Uterus (tissue), 4 donors: Measurements from ENCODE around the gene CCDC170. TPM values are rescaled to one million over a fixed set of nuclear protein-coding genes. Genes with fewer than 3 reads are reported as not detected.
A peak's percentile ranks its signal among the peaks of the same experiment; 100 is the strongest.

ENCODE experiments used
- DNase-seq, 2 donors: peaks; one replicate each; pipeline ENCODE4 v3.0.0-alpha.2; 2019 to 2020
- H3K27ac ChIP-seq, 2 donors: fragments of 200-600 bp; sonication (generic); 1 replicate in 1 of 2; 2 replicates in 1 of 2; pipeline ENCODE4 v1.5.1; 2016 to 2018
- H3K27me3 ChIP-seq, 2 donors: fragments of 200-600 bp; sonication (generic); one replicate each; pipeline ENCODE4 v1.5.1; 2018 to 2019; ENCODE audit warnings: control low read depth in 1 of 2
- H3K36me3 ChIP-seq, 2 donors: fragments of 200-600 bp; sonication (generic); one replicate each; pipeline ENCODE4 v1.5.1; 2019; ENCODE audit warnings: control low read depth in 1 of 2
- H3K4me1 ChIP-seq, 2 donors: fragments of 200-600 bp; sonication (generic); one replicate each; pipeline ENCODE4 v1.5.1; 2018 to 2019; ENCODE audit warnings: control low read depth in 1 of 2
- H3K4me3 ChIP-seq, 2 donors: fragments of 200-600 bp; sonication (generic); 1 replicate in 1 of 2; 2 replicates in 1 of 2; pipeline ENCODE4 v1.5.1; 2018 to 2019; ENCODE audit warnings: mild to moderate bottlenecking in 1 of 2
- H3K9me3 ChIP-seq, 2 donors: fragments of 200-600 bp; sonication (generic); one replicate each; pipeline ENCODE4 v1.5.1; 2019; ENCODE audit warnings: control low read depth in 1 of 2
- POLR2A ChIP-seq, 2 donors: fragments of 450-650 bp; IDR thresholded peaks; one replicate each; pipeline ENCODE4 v1.6.1; 2016; ENCODE audit warnings: antibody characterized with exemption in 2 of 2, mild to moderate bottlenecking in 1 of 2, moderate library complexity in 1 of 2
- intact Hi-C: fragments of 100-400 bp; cut with DNase I; formaldehyde crosslinking; loops from one replicate; pipeline ENCODE4 v1.15.1; 2023; ENCODE audit warnings: low total_unique reads
- small RNA-seq: library from RNA; depleted of rRNA; stranded (forward); fragments of <200 nt; gene quantifications from one replicate; pipeline ENCODE3, GENCODE V24; 2016
- total RNA-seq, 4 donors: library from RNA; depleted of rRNA in 3 of 4; stranded (reverse); fragments of >200 nt in 3 of 4; gene quantifications; one replicate each; pipeline versions ENCODE4 v1.1.0 to v1.2.4, GENCODE V29; 2014 to 2023
- TF ChIP-seq, protein P1 (sequence below), 4 experiments: fragments of 200-600 bp in 2 of 4; fragments of 450-650 bp in 2 of 4; sonication (generic) in 2 of 4; IDR thresholded peaks; one replicate each; pipeline ENCODE4 v1.5.1; 2016 to 2019; ENCODE audit warnings: antibody characterized with exemption in 4 of 4, mild to moderate bottlenecking in 2 of 4, moderate library complexity in 1 of 4
- donor health status: DM: yes; HTN: yes; CAD: no.

The CCDC170 gene
- total RNA-seq, 4 donors from 2014 or later: 0.29 to 14.2 (median 4.1) TPM

GRCh38 chr6:151664390-151664789, 170.6 kb downstream of the CCDC170 start:
- TF ChIP-seq POLR2A (IDR thresholded peaks at IDR 0.05): no peak
- TF ChIP-seq, protein P1, sequence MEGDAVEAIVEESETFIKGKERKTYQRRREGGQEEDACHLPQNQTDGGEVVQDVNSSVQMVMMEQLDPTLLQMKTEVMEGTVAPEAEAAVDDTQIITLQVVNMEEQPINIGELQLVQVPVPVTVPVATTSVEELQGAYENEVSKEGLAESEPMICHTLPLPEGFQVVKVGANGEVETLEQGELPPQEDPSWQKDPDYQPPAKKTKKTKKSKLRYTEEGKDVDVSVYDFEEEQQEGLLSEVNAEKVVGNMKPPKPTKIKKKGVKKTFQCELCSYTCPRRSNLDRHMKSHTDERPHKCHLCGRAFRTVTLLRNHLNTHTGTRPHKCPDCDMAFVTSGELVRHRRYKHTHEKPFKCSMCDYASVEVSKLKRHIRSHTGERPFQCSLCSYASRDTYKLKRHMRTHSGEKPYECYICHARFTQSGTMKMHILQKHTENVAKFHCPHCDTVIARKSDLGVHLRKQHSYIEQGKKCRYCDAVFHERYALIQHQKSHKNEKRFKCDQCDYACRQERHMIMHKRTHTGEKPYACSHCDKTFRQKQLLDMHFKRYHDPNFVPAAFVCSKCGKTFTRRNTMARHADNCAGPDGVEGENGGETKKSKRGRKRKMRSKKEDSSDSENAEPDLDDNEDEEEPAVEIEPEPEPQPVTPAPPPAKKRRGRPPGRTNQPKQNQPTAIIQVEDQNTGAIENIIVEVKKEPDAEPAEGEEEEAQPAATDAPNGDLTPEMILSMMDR (IDR thresholded peaks at IDR 0.05): no peak
- no peaks in the 10 kb centered on the region for H3K36me3 ChIP-seq
- H3K27me3 ChIP-seq: no peaks in the 10 kb centered on the region
- intact Hi-C loops: no loop called here
- H3K27ac ChIP-seq: peak overlapping the region; percentile 47 to 61
- DNase-seq: no peak
- no peaks in the 10 kb centered on the region for H3K9me3 ChIP-seq
- H3K4me1 ChIP-seq: no peaks in the 10 kb centered on the region
- H3K4me3 ChIP-seq: no peak overlapping the region

DNA sequence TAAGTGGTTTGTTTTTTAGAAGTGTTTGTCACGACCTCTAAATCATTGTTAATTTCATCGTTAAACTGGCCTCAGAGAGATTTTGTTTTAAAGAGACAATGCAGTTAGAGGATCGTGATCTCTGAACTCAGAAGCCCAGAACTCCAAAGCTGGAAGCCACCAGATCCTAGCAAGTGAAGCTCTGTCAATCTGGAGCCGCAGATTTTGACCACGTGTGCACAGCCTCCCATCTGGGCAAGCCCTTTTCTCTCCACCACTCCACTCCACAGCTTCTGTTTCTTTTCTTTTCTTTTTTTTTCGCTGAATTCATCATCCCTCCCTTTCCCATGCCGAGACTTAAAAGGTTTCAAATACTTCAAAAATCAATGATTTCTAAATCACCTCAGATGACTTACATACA, 171.5 kb downstream of the CCDC170 start:
- Histone ChIP-seq H3K27me3 (no peaks in the 10 kb centered on the region), H3K4me3 (no peak overlapping the region), H3K36me3 (no peaks in the 10 kb centered on the region), H3K9me3 (no peaks in the 10 kb centered on the region), H3K27ac (peak overlapping the region; percentile 47 to 61), H3K4me1 (no peaks in the 10 kb centered on the region)
- DNase-seq: no peak
- no peak for TF ChIP-seq POLR2A (IDR thresholded peaks at IDR 0.05)
- TF ChIP-seq, protein P1 (IDR thresholded peaks at IDR 0.05): no peak
- intact Hi-C loops: no loop called here

DNA sequence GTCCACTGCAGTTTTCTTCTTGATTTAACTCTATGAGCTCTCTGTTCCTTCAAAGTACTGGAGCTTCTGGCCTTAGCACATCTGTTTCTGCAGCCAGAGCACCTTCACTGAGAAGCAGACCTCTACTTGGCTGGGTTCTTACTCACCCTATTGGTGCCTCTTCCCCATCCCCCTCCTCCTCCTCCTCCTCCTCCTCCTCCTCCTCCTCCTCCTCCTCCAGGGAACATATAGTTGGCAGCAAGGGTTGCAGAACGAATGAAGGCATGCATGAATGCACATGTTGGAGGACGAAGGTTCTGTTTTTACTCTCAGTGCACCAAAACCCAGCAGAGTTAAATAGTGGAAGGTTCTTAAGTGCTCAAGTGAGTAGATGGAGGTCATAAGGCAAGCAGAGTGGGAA, 172.7 kb downstream of the CCDC170 start:
- Histone ChIP-seq H3K27ac (peak overlapping the region in 1 of 2 donors; percentile 61), H3K27me3 (no peaks in the 10 kb centered on the region), H3K36me3 (no peaks in the 10 kb centered on the region), H3K4me3 (no peak overlapping the region), H3K9me3 (no peaks in the 10 kb centered on the region), H3K4me1 (no peaks in the 10 kb centered on the region)
- TF ChIP-seq POLR2A (IDR thresholded peaks at IDR 0.05): no peak
- TF ChIP-seq, protein P1 (IDR thresholded peaks at IDR 0.05): no peak
- intact Hi-C loops: no loop called here
- DNase-seq: no peak

- intact Hi-C loops: no loop called here
- no peak for DNase-seq
- Histone ChIP-seq H3K4me3 (no peak overlapping the region), H3K27ac (peak overlapping the region; percentile 8 to 57), H3K4me1 (no peaks in the 10 kb centered on the region), H3K27me3 (no peaks in the 10 kb centered on the region), H3K36me3 (no peaks in the 10 kb centered on the region), H3K9me3 (no peaks in the 10 kb centered on the region)
- TF ChIP-seq, protein P1 (IDR thresholded peaks at IDR 0.05): no peak
- no peak for TF ChIP-seq POLR2A (IDR thresholded peaks at IDR 0.05)
These were observed 175.4 kb downstream of the CCDC170 start for GRCh38 chr6:151669208-151669560.

- Histone ChIP-seq H3K4me1 (no peaks in the 10 kb centered on the region), H3K9me3 (no peaks in the 10 kb centered on the region), H3K36me3 (no peaks in the 10 kb centered on the region), H3K27ac (no peak overlapping the region), H3K27me3 (no peaks in the 10 kb centered on the region), H3K4me3 (no peak overlapping the region)
- DNase-seq: no peak
- no peak for TF ChIP-seq POLR2A (IDR thresholded peaks at IDR 0.05)
- TF ChIP-seq, protein P1 (IDR thresholded peaks at IDR 0.05): no peak
- intact Hi-C loops: no loop called here
These were observed 176.3 kb downstream of the CCDC170 start for GRCh38 chr6:151670116-151670515.

Small RNA genes within 50 kb of the gene (small RNA-seq; reads per million reads assigned to genes)
- not detected for gene RNU6-813P

Other genes with a start within 250 kb of the CCDC170 start
- gene ZBTB2, start 102.5 kb upstream of the CCDC170 start, total RNA-seq: 10 to 100 TPM in 1 of 4 donors, 1 to 10 TPM in 3; 3.6 to 17.5 (median 6.8) TPM
- gene RMND1, start 41.9 kb upstream of the CCDC170 start, total RNA-seq: 10 to 100 TPM in 3 of 4 donors, 1 to 10 TPM in 1; 4.1 to 48.8 (median 21.1) TPM